ENCODE results near the gene PSMC3IP. TPM values are rescaled to one million over a fixed set of nuclear protein-coding genes. Genes with fewer than 3 reads are reported as not detected.

The PSMC3IP gene
- total and polyA plus RNA-seq, 2 donors (not counting 3 experiments of a cell fraction or from before 2014, with no cell fraction given), result 5.9 to 19.3 TPM

- peaks cover 0 to 5% of the 10 kb centered on the region in 2 experiments for H3K36me3 ChIP-seq (ENCODE audit: control insufficient read depth in 2 of 2, extremely low read depth in 1 of 2, insufficient read depth in 2 of 2, low read length in 2 of 2)
- H4K20me1 ChIP-seq (replicated peaks; ENCODE audit: control insufficient read depth, extremely low read depth, insufficient read depth, low read length), result no peaks in the 10 kb centered on the region
- H2AFZ ChIP-seq (ENCODE audit: low read depth, low read length), result no peak overlapping the region
- peaks cover 4% of the 10 kb centered on the region for H3K79me2 ChIP-seq (ENCODE audit: control insufficient read depth, insufficient read depth, low read length)
- H3K27ac ChIP-seq (ENCODE audit: insufficient read depth, low read depth, low read length), result no peak overlapping the region
- ChIA-PET POLR2A (interaction anchor here (1.1 kb wide), 1 partner anchor 114 kb away, joined by 4 read pairs; the partner anchor contains the start of gene CAVIN1), CTCF (interaction anchor here (1.8 to 3.1 kb wide), 3 partner anchors 10 to 20 kb away, joined by 11 to 14 read pairs (median 12); no protein-coding TSS in a partner anchor)
- H3K9me1 ChIP-seq (replicated peaks; ENCODE audit: control insufficient read depth, extremely low read depth, insufficient read depth, low read length), result no peaks in the 10 kb centered on the region
- no TSS peak for BruUV-seq (replicated peaks)
- intact Hi-C loops (cut with micrococcal nuclease), result loop anchor here (2.0 kb wide), 1 partner anchor 18 kb away; no protein-coding TSS in a partner anchor
- dilution Hi-C loops (cut with MboI; ENCODE audit: extremely low pct_ligation_motif_present, low sequenced_read_pairs), result no loop called here
- H3K9me3 ChIP-seq (replicated peaks; ENCODE audit: control insufficient read depth, insufficient read depth, low read length), result no peaks in the 10 kb centered on the region
- no peak for FAIRE-seq
- DNase-seq (ENCODE audit: low read depth, low spot score), result no peak
- H3K9ac ChIP-seq (replicated peaks; ENCODE audit: extremely low read depth, insufficient read depth, low read length), result peak overlapping the region; percentile 80
- H3K4me3 ChIP-seq (replicated peaks in 1 of 3; ENCODE audit: insufficient read depth in 1 of 3, low read depth in 1 of 3, low read length in 3 of 3), result peak overlapping the region in 2 of 3 experiments; percentile 49 to 80
- H3K4me1 ChIP-seq (ENCODE audit: control insufficient read depth, extremely low read depth, insufficient read depth, low read length), result peaks cover 23% of the 10 kb centered on the region
- H3K27me3 ChIP-seq (ENCODE audit: control insufficient read depth in 2 of 2, insufficient read depth in 2 of 2, low read length in 2 of 2), result no peaks in the 10 kb centered on the region
- no peak for TF ChIP-seq FOS (IDR thresholded peaks at IDR 0.05; ENCODE audit: borderline replicate concordance, insufficient read depth, low read length)
- peak overlapping the region; percentile 79 for H3K4me2 ChIP-seq (ENCODE audit: insufficient read depth, low read length)
Measured at GRCh38 chr17:42537156-42537805, 40.2 kb downstream of the PSMC3IP start.

DNA sequence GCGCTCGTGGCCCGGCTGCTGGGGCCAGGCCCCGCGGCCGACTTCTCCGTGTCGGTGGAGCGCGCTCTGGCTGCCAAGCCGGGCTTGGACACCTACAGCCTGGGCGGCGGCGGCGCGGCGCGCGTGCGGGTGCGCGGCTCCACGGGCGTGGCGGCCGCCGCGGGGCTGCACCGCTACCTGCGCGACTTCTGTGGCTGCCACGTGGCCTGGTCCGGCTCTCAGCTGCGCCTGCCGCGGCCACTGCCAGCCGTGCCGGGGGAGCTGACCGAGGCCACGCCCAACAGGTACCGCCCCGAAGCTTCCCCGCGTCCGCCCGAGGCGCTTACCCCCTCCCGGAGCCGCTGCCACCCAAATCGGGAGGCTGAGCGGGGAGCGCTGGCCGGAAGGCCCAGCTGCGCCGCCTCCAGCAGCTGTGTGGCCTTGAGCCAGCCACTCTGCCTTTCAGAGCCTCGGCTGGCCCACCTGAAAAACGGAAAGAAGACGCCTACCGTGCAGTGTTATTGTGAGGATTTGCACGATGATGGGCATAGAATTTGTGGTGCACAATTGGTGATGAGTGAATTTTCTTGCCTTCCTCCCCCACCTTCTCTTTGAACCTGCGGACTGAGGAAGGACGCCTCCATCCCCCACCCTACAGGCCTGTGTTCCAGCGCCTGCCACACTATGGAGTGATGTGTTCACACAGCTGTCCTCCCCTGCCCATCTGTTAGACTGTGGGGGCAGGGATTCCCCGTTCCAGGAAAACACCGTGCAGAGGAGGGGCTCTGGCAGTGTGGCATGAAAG, 41.0 kb downstream of the PSMC3IP start:
- Histone ChIP-seq H2AFZ (ENCODE audit: low read depth, low read length) (peak overlapping the region; percentile 20), H3K9me1 (replicated peaks; ENCODE audit: control insufficient read depth, extremely low read depth, insufficient read depth, low read length) (no peaks in the 10 kb centered on the region), H3K27ac (ENCODE audit: insufficient read depth, low read depth, low read length) (peak overlapping the region; percentile 79), H3K79me2 (ENCODE audit: control insufficient read depth, insufficient read depth, low read length) (peaks cover 4% of the 10 kb centered on the region), H3K9ac (replicated peaks; ENCODE audit: extremely low read depth, insufficient read depth, low read length) (peak overlapping the region; percentile 80), H3K27me3 (ENCODE audit: control insufficient read depth in 2 of 2, insufficient read depth in 2 of 2, low read length in 2 of 2) (no peaks in the 10 kb centered on the region), H3K4me3 (replicated peaks in 1 of 3; ENCODE audit: insufficient read depth in 1 of 3, low read depth in 1 of 3, low read length in 3 of 3) (peak overlapping the region; percentile 29 to 80 (median 49)), H3K4me1 (ENCODE audit: control insufficient read depth, extremely low read depth, insufficient read depth, low read length) (peaks cover 24% of the 10 kb centered on the region), H4K20me1 (replicated peaks; ENCODE audit: control insufficient read depth, extremely low read depth, insufficient read depth, low read length) (no peaks in the 10 kb centered on the region), H3K36me3 (ENCODE audit: control insufficient read depth in 2 of 2, extremely low read depth in 1 of 2, insufficient read depth in 2 of 2, low read length in 2 of 2) (peaks cover 0 to 5% of the 10 kb centered on the region in 2 experiments), H3K9me3 (replicated peaks; ENCODE audit: control insufficient read depth, insufficient read depth, low read length) (no peaks in the 10 kb centered on the region), H3K4me2 (ENCODE audit: insufficient read depth, low read length) (peak overlapping the region; percentile 79)
- CTCF ChIA-PET, result interaction anchor here (0.7 to 3.1 kb wide), 7 partner anchors 9 to 140 kb away, joined by 3 to 14 read pairs (median 4); partner anchors contain the start of genes PLEKHH3 and PSMC3IP
- FAIRE-seq (peak; percentile 77), DNase-seq (ENCODE audit: low read depth, low spot score) (peak; percentile 49)
- POLR2A ChIA-PET, result interaction anchor here (1.0 to 1.6 kb wide), 3 partner anchors 16 to 114 kb away, joined by 4 to 5 read pairs (median 4); partner anchors contain the start of gene CAVIN1
- dilution Hi-C loops (cut with MboI; ENCODE audit: extremely low pct_ligation_motif_present, low sequenced_read_pairs), result no loop called here
- TSS peak; percentile 29 for BruUV-seq (replicated peaks)
- intact Hi-C loops (cut with micrococcal nuclease), result loop anchor here (1.0 to 2.0 kb wide), 2 partner anchors 18 kb away; no protein-coding TSS in a partner anchor
- no peak for TF ChIP-seq EZH2 (IDR thresholded peaks at IDR 0.05; ENCODE audit: borderline replicate concordance, low read depth, low read length, severe bottlenecking)
- TF ChIP-seq MYC (IDR thresholded peaks at IDR 0.05; ENCODE audit: low read depth, low read length), result no peak
- peak; percentile 49 for TF ChIP-seq MAX (IDR thresholded peaks at IDR 0.05; ENCODE audit: insufficient read depth, insufficient read length)
- TF ChIP-seq POLR2A (IDR thresholded peaks at IDR 0.05; ENCODE audit: low read depth, low read length), result no peak
- no peak for TF ChIP-seq JUN (IDR thresholded peaks at IDR 0.05; ENCODE audit: borderline replicate concordance, insufficient read depth, insufficient read length, low read depth)
- TF ChIP-seq CTCF (IDR thresholded peaks at IDR 0.05; ENCODE audit: extremely low read depth in 1 of 2, insufficient read depth in 1 of 2, low read depth in 1 of 2, low read length in 2 of 2), result no peak

Data from endothelial cell of umbilical vein (primary cell).